Esophagus squamous epithelium (tissue), 5 donors: ENCODE data around the gene NNMT. TPM values are rescaled to one million over a fixed set of nuclear protein-coding genes. Genes with fewer than 3 reads are reported as not detected.

Experiments used
- DNase-seq: peaks from one replicate; lab custom pipeline; 2025; lab: John Stamatoyannopoulos, UW
- H3K27ac ChIP-seq, 4 donors: fragments of 200-600 bp; sonication (generic); one replicate each; pipeline ENCODE4 v1.5.1; 2016 to 2019; ENCODE audit warnings: mild to moderate bottlenecking in 1 of 4
- H3K27me3 ChIP-seq, 4 donors: fragments of 200-600 bp; sonication (generic); 1 replicate in 3 of 4; 2 replicates in 1 of 4; pipeline versions ENCODE4 v1.5.1 to v1.6.0; 2017 to 2021; ENCODE audit warnings: antibody characterized with exemption in 1 of 4
- H3K36me3 ChIP-seq, 3 donors: fragments of 200-600 bp; sonication (generic); one replicate each; pipeline ENCODE4 v1.5.1; 2016 to 2019
- H3K4me1 ChIP-seq, 3 donors: fragments of 200-600 bp; sonication (generic); one replicate each; pipeline ENCODE4 v1.5.1; 2017 to 2019
- H3K4me3 ChIP-seq, 4 donors: fragments of 200-600 bp; sonication (generic); 1 replicate in 3 of 4; 2 replicates in 1 of 4; pipeline ENCODE4 v1.5.1; 2016 to 2019; ENCODE audit warnings: mild to moderate bottlenecking in 2 of 4, moderate library complexity in 1 of 4
- H3K9me3 ChIP-seq, 3 donors: fragments of 200-600 bp; sonication (generic); one replicate each; pipeline ENCODE4 v1.5.1; 2016 to 2019
- CTCF ChIP-seq, 6 experiments: fragments of 450-650 bp in 4 of 6; fragments of 200-600 bp in 2 of 6; sonication (generic) in 2 of 6; IDR thresholded peaks; one replicate each; pipeline ENCODE4 v1.5.1; 2016 to 2019; ENCODE audit warnings: antibody characterized with exemption in 6 of 6, mild to moderate bottlenecking in 4 of 6, moderate library complexity in 4 of 6
- POLR2A ChIP-seq, 4 donors: fragments of 450-650 bp; IDR thresholded peaks; one replicate each; pipeline ENCODE4 v1.6.1; 2017; ENCODE audit warnings: antibody characterized with exemption in 4 of 4, mild to moderate bottlenecking in 4 of 4, moderate library complexity in 3 of 4
- WGBS, 2 donors: methylation state at CpG; one replicate each; pipeline ENCODE4 v1.1.5; 2018; 5-methylcytosine and 5-hydroxymethylcytosine counted together
- intact Hi-C: fragments of 100-400 bp; cut with DNase I; formaldehyde crosslinking; loops from one replicate; pipeline ENCODE4 v1.15.0; 2022
- total RNA-seq, 4 donors: library from RNA; depleted of rRNA; stranded (reverse); fragments of >200 nt; gene quantifications; one replicate each; pipeline ENCODE4 v1.1.0, GENCODE V29; 2016
- donor health status: DM: yes; HTN: yes; CAD: no.

Gene NNMT
- total RNA-seq, 4 donors from 2014 or later, result 4.1 to 142 (median 56.8) TPM

- Histone ChIP-seq H3K4me1 (no peaks in the 10 kb centered on the region), H3K27me3 (peaks cover 0 to 36% (median 0%) of the 10 kb centered on the region in 4 donors), H3K4me3 (no peak overlapping the region), H3K9me3 (no peaks in the 10 kb centered on the region), H3K27ac (no peak overlapping the region), H3K36me3 (no peaks in the 10 kb centered on the region)
- no peak for DNase-seq
- TF ChIP-seq POLR2A (IDR thresholded peaks at IDR 0.05) (no peak), CTCF (IDR thresholded peaks at IDR 0.05) (no peak)
- intact Hi-C loops, result loop anchor here (10.0 kb wide), 1 partner anchor 275 kb away; no protein-coding TSS in a partner anchor
- 67 to 75% methylated on average over 2 of the region's 2 CpGs for WGBS, 2 donors
These were observed 26.7 kb upstream of the NNMT start for GRCh38 chr11:114269498-114269897.

- H3K4me3 ChIP-seq, result no peak overlapping the region
- TF ChIP-seq CTCF (IDR thresholded peaks at IDR 0.05) (no peak), POLR2A (IDR thresholded peaks at IDR 0.05) (no peak)
- WGBS, 2 donors, result 85 to 94% methylated on average over 5 of the region's 5 CpGs
- no peaks in the 10 kb centered on the region for H3K9me3 ChIP-seq
- DNase-seq, result no peak
- intact Hi-C loops, result no loop called here
- no peak overlapping the region for H3K27ac ChIP-seq
- no peaks in the 10 kb centered on the region for H3K4me1 ChIP-seq
- peaks cover 0 to 36% (median 0%) of the 10 kb centered on the region in 4 donors for H3K27me3 ChIP-seq
- H3K36me3 ChIP-seq, result no peaks in the 10 kb centered on the region
These were observed 25.5 kb upstream of the NNMT start for GRCh38 chr11:114270531-114271270.

- H3K27me3 ChIP-seq, result peaks cover 0 to 41% (median 0%) of the 10 kb centered on the region in 4 donors
- no peaks in the 10 kb centered on the region for H3K36me3 ChIP-seq
- H3K4me1 ChIP-seq, result no peaks in the 10 kb centered on the region
- WGBS, 2 donors, result 56 to 80% methylated on average over 2 of the region's 2 CpGs
- DNase-seq, result no peak
- no peaks in the 10 kb centered on the region for H3K9me3 ChIP-seq
- intact Hi-C loops, result no loop called here
- no peak for TF ChIP-seq POLR2A (IDR thresholded peaks at IDR 0.05)
- no peak for TF ChIP-seq CTCF (IDR thresholded peaks at IDR 0.05)
- H3K4me3 ChIP-seq, result no peak overlapping the region
- no peak overlapping the region for H3K27ac ChIP-seq
These were observed 24.9 kb upstream of the NNMT start for GRCh38 chr11:114271316-114271715.

- H3K4me3 ChIP-seq, result no peak overlapping the region
- H3K36me3 ChIP-seq, result no peaks in the 10 kb centered on the region
- intact Hi-C loops, result no loop called here
- 51 to 81% methylated on average over 4 of the region's 4 CpGs for WGBS, 2 donors
- no peaks in the 10 kb centered on the region for H3K9me3 ChIP-seq
- H3K27ac ChIP-seq, result no peak overlapping the region
- DNase-seq, result no peak
- peaks cover 0 to 46% (median 0%) of the 10 kb centered on the region in 4 donors for H3K27me3 ChIP-seq
- no peak for TF ChIP-seq POLR2A (IDR thresholded peaks at IDR 0.05)
- TF ChIP-seq CTCF (IDR thresholded peaks at IDR 0.05), result no peak
- H3K4me1 ChIP-seq, result no peaks in the 10 kb centered on the region
These were observed 23.9 kb upstream of the NNMT start for GRCh38 chr11:114272311-114272710.

GRCh38 chr11:114273071-114273470 lies 23.1 kb upstream of the NNMT start:
- intact Hi-C loops, result no loop called here
- Histone ChIP-seq H3K4me3 (no peak overlapping the region), H3K27ac (no peak overlapping the region), H3K4me1 (no peaks in the 10 kb centered on the region), H3K9me3 (no peaks in the 10 kb centered on the region), H3K27me3 (peaks cover 0 to 49% (median 0%) of the 10 kb centered on the region in 4 donors), H3K36me3 (no peaks in the 10 kb centered on the region)
- 77 to 89% methylated on average over 3 of the region's 3 CpGs for WGBS, 2 donors
- TF ChIP-seq CTCF (IDR thresholded peaks at IDR 0.05), result no peak
- no peak for TF ChIP-seq POLR2A (IDR thresholded peaks at IDR 0.05)
- DNase-seq, result no peak
